Peyer's patch (tissue), 4 donors: ENCODE data around the gene ANKRD30A. TPM values are rescaled to one million over a fixed set of nuclear protein-coding genes. Genes with fewer than 3 reads are reported as not detected.
"Not testable (repeated sequence)": the region's sequence is repeated elsewhere in the genome, so short reads cannot be mapped to it uniquely, and the experiment has no call there.

Experiments
- DNase-seq, 3 donors: peaks; one replicate each; pipeline ENCODE4 v3.0.0-alpha.2; 2017 to 2019
- H3K27ac ChIP-seq, 4 donors: fragments of 200-600 bp; sonication (generic); one replicate each; pipeline ENCODE4 v1.5.1; 2016 to 2019
- H3K27me3 ChIP-seq, 2 donors: fragments of 200-600 bp; sonication (generic); one replicate each; pipeline ENCODE4 v1.5.1; 2019
- H3K36me3 ChIP-seq, 3 donors: fragments of 200-600 bp; sonication (generic); one replicate each; pipeline ENCODE4 v1.5.1; 2016 to 2019
- H3K4me1 ChIP-seq, 4 donors: fragments of 200-600 bp; sonication (generic); one replicate each; pipeline ENCODE4 v1.5.1; 2016 to 2019
- H3K4me3 ChIP-seq, 4 donors: fragments of 200-600 bp; sonication (generic); 1 replicate in 3 of 4; 2 replicates in 1 of 4; pipeline ENCODE4 v1.5.1; 2016 to 2019; ENCODE audit warnings: mild to moderate bottlenecking in 1 of 4
- H3K9me3 ChIP-seq, 4 donors: fragments of 200-600 bp; sonication (generic); one replicate each; pipeline ENCODE4 v1.5.1; 2016 to 2019; ENCODE audit warnings: mild to moderate bottlenecking in 1 of 4
- POLR2A ChIP-seq, 2 donors: fragments of 450-650 bp; IDR thresholded peaks; one replicate each; pipeline ENCODE4 v1.5.1; 2017; ENCODE audit warnings: antibody characterized with exemption in 2 of 2, mild to moderate bottlenecking in 2 of 2, moderate library complexity in 2 of 2
- total RNA-seq, 4 donors: library from RNA; depleted of rRNA; stranded (reverse); fragments of >200 nt; gene quantifications; one replicate each; pipeline ENCODE4 v1.1.0, GENCODE V29; 2016
- TF ChIP-seq, protein P1 (sequence below), 6 experiments: fragments of 450-650 bp in 4 of 6; fragments of 200-600 bp in 2 of 6; sonication (generic) in 1 of 6; IDR thresholded peaks; one replicate each; pipeline ENCODE4 v1.5.1; 2017 to 2019; ENCODE audit warnings: antibody characterized with exemption in 6 of 6, mild to moderate bottlenecking in 3 of 6, moderate library complexity in 1 of 6

ANKRD30A gene
- total RNA-seq, 4 donors from 2014 or later = not detected

DNA sequence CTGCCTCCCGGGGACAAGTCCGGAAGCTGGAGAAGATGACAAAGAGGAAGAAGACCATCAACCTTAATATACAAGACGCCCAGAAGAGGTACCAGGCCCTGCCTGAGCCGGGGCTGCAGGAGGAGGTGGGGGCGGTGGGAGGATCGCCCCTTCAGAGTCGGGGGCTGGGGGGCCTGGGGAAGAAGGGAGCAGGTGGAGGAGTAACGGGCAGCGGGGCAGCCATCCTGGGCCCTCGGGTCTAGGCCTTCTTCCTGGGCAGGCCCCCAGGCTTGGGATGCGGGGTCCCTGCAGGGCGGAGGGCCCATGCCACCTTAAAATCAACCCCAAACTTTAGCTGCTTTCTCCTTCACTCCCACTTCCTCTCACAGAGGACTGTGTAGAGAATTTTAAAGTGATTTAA lies 523 bp downstream of the ANKRD30A start:
- DNase-seq = no peak
- TF ChIP-seq, protein P1, sequence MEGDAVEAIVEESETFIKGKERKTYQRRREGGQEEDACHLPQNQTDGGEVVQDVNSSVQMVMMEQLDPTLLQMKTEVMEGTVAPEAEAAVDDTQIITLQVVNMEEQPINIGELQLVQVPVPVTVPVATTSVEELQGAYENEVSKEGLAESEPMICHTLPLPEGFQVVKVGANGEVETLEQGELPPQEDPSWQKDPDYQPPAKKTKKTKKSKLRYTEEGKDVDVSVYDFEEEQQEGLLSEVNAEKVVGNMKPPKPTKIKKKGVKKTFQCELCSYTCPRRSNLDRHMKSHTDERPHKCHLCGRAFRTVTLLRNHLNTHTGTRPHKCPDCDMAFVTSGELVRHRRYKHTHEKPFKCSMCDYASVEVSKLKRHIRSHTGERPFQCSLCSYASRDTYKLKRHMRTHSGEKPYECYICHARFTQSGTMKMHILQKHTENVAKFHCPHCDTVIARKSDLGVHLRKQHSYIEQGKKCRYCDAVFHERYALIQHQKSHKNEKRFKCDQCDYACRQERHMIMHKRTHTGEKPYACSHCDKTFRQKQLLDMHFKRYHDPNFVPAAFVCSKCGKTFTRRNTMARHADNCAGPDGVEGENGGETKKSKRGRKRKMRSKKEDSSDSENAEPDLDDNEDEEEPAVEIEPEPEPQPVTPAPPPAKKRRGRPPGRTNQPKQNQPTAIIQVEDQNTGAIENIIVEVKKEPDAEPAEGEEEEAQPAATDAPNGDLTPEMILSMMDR (IDR thresholded peaks at IDR 0.05) = no peak
- TF ChIP-seq POLR2A (IDR thresholded peaks at IDR 0.05) = no peak
- Histone ChIP-seq H3K27me3 (no peaks in the 10 kb centered on the region), H3K4me1 (no peaks in the 10 kb centered on the region), H3K27ac (no peak overlapping the region), H3K4me3 (no peak overlapping the region), H3K36me3 (no peaks in the 10 kb centered on the region), H3K9me3 (peaks cover 0 to 3% (median 0%) of the 10 kb centered on the region in 4 donors)

GRCh38 chr10:37146443-37146842 lies 21.0 kb downstream of the ANKRD30A start:
- Histone ChIP-seq H3K9me3 (no peaks in the 10 kb centered on the region), H3K4me1 (no peaks in the 10 kb centered on the region), H3K36me3 (no peaks in the 10 kb centered on the region), H3K27ac (no peak overlapping the region), H3K4me3 (no peak overlapping the region), H3K27me3 (no peaks in the 10 kb centered on the region)
- TF ChIP-seq, protein P1 (IDR thresholded peaks at IDR 0.05) = no peak
- TF ChIP-seq POLR2A (IDR thresholded peaks at IDR 0.05) = no peak
- no peak for DNase-seq

DNA sequence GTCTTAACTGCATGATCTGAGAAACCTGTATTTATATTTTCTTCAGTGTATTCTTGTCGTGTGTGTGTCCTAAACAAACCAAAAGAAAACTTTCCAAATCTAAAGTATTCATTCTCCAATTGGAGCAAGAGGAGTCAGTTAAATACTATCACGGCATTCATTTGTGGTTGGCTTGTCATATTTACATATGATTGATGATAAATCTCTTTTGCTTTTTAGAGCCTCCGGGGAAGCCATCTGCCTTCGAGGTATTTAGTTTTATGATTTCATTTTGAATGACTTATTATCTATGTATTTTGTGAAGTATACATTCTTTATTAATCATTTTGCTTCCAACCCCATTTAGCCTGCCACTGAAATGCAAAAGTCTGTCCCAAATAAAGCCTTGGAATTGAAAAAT lies 37.0 kb downstream of the ANKRD30A start:
- DNase-seq, H3K4me1 ChIP-seq, H3K9me3 ChIP-seq, H3K27me3 ChIP-seq, H3K36me3 ChIP-seq, H3K27ac ChIP-seq, H3K4me3 ChIP-seq: not testable (repeated sequence)

DNA sequence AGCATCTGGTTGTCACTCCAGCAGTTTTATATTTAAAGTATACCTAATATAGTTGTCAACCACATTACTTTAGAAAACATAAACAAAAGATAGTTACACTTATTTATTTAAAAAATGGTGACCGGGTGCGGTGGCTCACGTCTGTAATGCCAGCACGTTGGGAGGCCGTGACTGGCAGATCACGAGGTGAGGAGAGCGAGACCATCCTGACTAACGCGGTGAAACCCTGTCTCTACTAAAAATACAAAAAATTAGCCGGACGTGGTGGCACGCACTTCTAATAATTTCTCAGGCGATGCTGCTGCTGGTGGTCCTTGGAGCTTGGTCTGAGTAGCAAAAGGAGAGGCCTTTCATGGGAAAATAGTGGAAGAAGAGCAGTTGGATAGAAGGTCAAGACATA lies 46.5 kb downstream of the ANKRD30A start:
- H3K4me1 ChIP-seq, H3K27me3 ChIP-seq, H3K4me3 ChIP-seq, H3K9me3 ChIP-seq, H3K27ac ChIP-seq, H3K36me3 ChIP-seq: not testable (repeated sequence)
- peak in 1 of 3 donors; percentile 48 for DNase-seq

DNA sequence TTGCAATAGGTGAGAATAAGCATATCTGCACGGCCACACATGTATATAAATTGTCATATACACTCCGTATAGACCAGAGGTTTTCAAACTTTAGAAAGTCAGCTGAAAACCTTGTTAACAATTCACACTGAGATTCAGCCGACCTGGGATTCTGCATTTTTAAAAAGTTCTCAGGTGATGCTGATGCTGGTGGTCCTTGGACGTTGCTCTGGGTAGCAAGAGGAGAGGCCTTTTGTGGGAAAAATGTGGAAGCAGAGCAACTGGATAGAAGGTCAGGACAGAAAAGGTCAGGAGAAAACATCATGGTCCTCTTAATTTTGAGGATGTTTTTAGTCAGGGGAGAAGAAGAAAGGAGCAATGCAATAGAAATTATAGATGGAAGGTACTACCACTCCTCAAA lies 52.9 kb downstream of the ANKRD30A start:
- H3K27ac ChIP-seq, H3K27me3 ChIP-seq, H3K4me1 ChIP-seq, DNase-seq, H3K36me3 ChIP-seq, H3K9me3 ChIP-seq, H3K4me3 ChIP-seq: not testable (repeated sequence)

DNA sequence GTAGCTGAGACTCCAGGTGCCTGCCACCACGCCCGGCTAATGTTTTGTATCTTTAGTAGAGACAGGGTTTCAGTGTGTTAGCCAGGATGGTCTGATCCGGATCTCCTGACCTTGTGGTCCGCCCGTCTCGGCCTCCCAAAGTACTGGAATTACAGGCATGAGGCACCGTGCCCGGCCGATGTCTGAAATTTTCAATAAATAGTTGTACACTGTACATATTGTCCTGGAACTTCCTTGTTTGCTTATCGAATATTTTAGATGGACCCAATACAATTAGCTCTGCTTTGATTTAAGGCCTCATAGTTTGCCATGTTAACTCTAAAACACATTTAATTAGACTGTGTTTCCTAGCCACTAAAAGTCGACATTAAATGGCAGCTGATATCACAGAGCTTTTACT lies 57.3 kb downstream of the ANKRD30A start:
- not testable (repeated sequence) for H3K9me3 ChIP-seq, H3K27ac ChIP-seq, DNase-seq, H3K4me3 ChIP-seq, H3K36me3 ChIP-seq, H3K4me1 ChIP-seq, H3K27me3 ChIP-seq

GRCh38 chr10:37206132-37206531 lies 80.7 kb downstream of the ANKRD30A start:
- no peak for DNase-seq
- no peak overlapping the region for H3K27ac ChIP-seq
- no peaks in the 10 kb centered on the region for H3K36me3 ChIP-seq
- H3K4me3 ChIP-seq = no peak overlapping the region
- TF ChIP-seq, protein P1 (IDR thresholded peaks at IDR 0.05) = no peak
- no peak for TF ChIP-seq POLR2A (IDR thresholded peaks at IDR 0.05)
- no peaks in the 10 kb centered on the region for H3K4me1 ChIP-seq
- peaks cover 0 to 5% (median 0%) of the 10 kb centered on the region in 4 donors for H3K9me3 ChIP-seq
- H3K27me3 ChIP-seq = no peaks in the 10 kb centered on the region

- H3K36me3 ChIP-seq = no peaks in the 10 kb centered on the region
- TF ChIP-seq, protein P1 (IDR thresholded peaks at IDR 0.05) = no peak
- no peak for TF ChIP-seq POLR2A (IDR thresholded peaks at IDR 0.05)
- DNase-seq = no peak
- no peak overlapping the region for H3K27ac ChIP-seq
- no peaks in the 10 kb centered on the region for H3K9me3 ChIP-seq
- H3K4me3 ChIP-seq = no peak overlapping the region
- H3K27me3 ChIP-seq = no peaks in the 10 kb centered on the region
- H3K4me1 ChIP-seq = no peaks in the 10 kb centered on the region
These were observed 95.5 kb downstream of the ANKRD30A start for GRCh38 chr10:37220866-37221265.
